ENCODE measurements around the gene KDM4C.
"Not testable (repeated sequence)": the region's sequence is repeated elsewhere in the genome, so short reads cannot be mapped to it uniquely, and the experiment has no call there.

KDM4C gene

DNA sequence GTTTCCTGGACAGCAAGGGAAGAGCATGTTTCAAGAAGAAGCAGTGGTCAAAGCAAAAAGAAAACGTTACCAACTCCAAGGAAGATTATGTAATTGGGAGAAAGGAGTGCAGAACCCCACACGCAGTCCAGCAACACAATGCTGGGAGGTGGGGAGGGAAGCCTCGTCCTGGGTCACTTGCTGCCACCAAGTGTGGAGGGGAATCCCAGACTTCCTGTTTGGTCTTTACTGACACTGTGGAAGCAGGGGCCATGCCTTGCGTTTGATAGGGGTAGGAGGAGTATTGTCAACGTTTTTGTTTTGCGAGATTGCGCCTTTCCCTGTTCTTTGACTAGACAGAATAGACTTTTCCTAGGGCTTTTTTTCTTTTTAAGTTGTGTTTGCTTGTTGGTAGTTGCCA is 421.0 kb downstream of the KDM4C start:
- Histone ChIP-seq H3K79me2 (no peaks in the 10 kb centered on the region), H3K9ac (no peak overlapping the region), H3K4me2 (ENCODE audit: low read length) (peak overlapping the region; percentile 13), H3K36me3 (ENCODE audit: control insufficient read depth, insufficient read depth, low read length) (no peaks in the 10 kb centered on the region), H3K9me3 (ENCODE audit: control insufficient read depth, low read length) (no peaks in the 10 kb centered on the region), H3K27me3 (ENCODE audit: control insufficient read depth, insufficient read depth, low read length) (no peaks in the 10 kb centered on the region), H3K4me1 (no peaks in the 10 kb centered on the region), H3K4me3 (ENCODE audit: low read depth, low read length) (no peak overlapping the region), H2AFZ (no peak overlapping the region), H3K27ac (no peak overlapping the region)
- TF ChIP-seq, protein P1, sequence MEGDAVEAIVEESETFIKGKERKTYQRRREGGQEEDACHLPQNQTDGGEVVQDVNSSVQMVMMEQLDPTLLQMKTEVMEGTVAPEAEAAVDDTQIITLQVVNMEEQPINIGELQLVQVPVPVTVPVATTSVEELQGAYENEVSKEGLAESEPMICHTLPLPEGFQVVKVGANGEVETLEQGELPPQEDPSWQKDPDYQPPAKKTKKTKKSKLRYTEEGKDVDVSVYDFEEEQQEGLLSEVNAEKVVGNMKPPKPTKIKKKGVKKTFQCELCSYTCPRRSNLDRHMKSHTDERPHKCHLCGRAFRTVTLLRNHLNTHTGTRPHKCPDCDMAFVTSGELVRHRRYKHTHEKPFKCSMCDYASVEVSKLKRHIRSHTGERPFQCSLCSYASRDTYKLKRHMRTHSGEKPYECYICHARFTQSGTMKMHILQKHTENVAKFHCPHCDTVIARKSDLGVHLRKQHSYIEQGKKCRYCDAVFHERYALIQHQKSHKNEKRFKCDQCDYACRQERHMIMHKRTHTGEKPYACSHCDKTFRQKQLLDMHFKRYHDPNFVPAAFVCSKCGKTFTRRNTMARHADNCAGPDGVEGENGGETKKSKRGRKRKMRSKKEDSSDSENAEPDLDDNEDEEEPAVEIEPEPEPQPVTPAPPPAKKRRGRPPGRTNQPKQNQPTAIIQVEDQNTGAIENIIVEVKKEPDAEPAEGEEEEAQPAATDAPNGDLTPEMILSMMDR (IDR thresholded peaks at IDR 0.05), result no peak

DNA sequence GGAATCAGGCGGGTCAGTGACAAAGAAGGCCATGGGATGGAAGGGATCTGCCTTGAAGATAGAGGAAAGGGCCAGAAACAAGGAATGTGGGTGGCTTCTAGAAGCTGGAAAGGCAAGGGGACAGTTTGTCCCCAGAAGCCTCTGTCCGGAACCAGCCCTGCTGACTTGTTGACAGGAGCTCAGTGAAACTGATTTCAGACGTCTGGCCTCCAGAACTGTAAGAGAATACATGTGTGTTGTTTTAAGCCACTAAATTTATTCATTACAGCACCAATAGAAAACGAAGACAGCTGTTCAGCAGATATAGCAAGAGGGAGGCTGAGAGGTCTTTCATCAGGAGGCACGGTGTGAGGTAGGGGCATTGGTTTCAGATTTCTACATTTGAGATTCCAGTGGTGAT is 422.5 kb downstream of the KDM4C start:
- Histone ChIP-seq H3K27me3 (ENCODE audit: control insufficient read depth, insufficient read depth, low read length) (no peaks in the 10 kb centered on the region), H3K9ac (no peak overlapping the region), H2AFZ (no peak overlapping the region), H3K4me2 (ENCODE audit: low read length) (no peak overlapping the region), H3K36me3 (ENCODE audit: control insufficient read depth, insufficient read depth, low read length) (no peaks in the 10 kb centered on the region), H3K9me3 (ENCODE audit: control insufficient read depth, low read length) (no peaks in the 10 kb centered on the region), H3K4me3 (ENCODE audit: low read depth, low read length) (no peak overlapping the region), H3K4me1 (no peaks in the 10 kb centered on the region), H3K79me2 (no peaks in the 10 kb centered on the region), H3K27ac (no peak overlapping the region)
- TF ChIP-seq, protein P1 (IDR thresholded peaks at IDR 0.05), result no peak

DNA sequence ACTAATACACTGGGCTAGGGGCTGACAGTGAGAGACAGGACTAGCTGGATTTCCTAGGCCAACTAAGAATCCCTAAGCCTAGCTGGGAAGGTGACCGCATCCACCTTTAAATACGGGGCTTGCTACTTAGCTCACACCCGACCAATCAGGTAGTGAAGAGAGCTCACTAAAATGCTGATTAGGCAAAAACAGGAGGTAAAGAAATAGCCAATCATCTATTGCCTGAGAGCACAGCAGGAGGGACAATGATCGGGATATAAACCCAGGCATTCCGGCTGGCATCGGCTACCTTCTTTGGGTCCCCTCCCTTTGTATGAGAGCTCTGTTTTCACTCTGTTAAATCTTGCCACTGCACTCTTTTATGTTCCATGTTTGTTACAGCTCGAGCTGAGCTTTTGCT is 425.4 kb downstream of the KDM4C start:
- H3K9me3 ChIP-seq (ENCODE audit: control insufficient read depth, low read length); H3K27me3 ChIP-seq (ENCODE audit: control insufficient read depth, insufficient read depth, low read length); H3K9ac ChIP-seq; H3K27ac ChIP-seq; H3K79me2 ChIP-seq; H3K36me3 ChIP-seq (ENCODE audit: control insufficient read depth, insufficient read depth, low read length); H3K4me1 ChIP-seq; H3K4me3 ChIP-seq (ENCODE audit: low read depth, low read length); H3K4me2 ChIP-seq (ENCODE audit: low read length); H2AFZ ChIP-seq: not testable (repeated sequence)

DNA sequence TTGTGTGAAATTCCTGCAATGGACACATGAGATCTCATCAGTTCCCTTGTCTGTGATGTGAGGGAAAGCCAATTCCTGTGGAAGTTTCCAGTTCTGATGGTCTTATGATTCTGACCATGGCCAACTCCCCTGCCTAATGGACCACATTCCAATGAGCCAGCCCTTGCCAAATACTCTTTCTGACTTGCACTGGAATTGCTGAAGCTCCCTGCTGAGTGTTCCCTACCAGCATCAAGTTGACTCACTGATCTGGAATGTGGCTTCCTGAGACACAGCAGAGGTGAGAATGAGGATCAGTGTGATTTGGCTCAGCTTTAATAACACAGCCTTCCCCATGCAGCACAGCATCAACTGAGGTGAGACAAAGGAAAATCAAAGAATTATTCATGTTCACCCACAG is 427.8 kb downstream of the KDM4C start:
- Histone ChIP-seq H2AFZ (no peak overlapping the region), H3K4me3 (ENCODE audit: low read depth, low read length) (no peak overlapping the region), H3K4me2 (ENCODE audit: low read length) (no peak overlapping the region), H3K9ac (no peak overlapping the region), H3K4me1 (no peaks in the 10 kb centered on the region), H3K9me3 (ENCODE audit: control insufficient read depth, low read length) (no peaks in the 10 kb centered on the region), H3K36me3 (ENCODE audit: control insufficient read depth, insufficient read depth, low read length) (no peaks in the 10 kb centered on the region), H3K27me3 (ENCODE audit: control insufficient read depth, insufficient read depth, low read length) (no peaks in the 10 kb centered on the region), H3K27ac (no peak overlapping the region), H3K79me2 (no peaks in the 10 kb centered on the region)
- TF ChIP-seq, protein P1 (IDR thresholded peaks at IDR 0.05), result no peak

DNA sequence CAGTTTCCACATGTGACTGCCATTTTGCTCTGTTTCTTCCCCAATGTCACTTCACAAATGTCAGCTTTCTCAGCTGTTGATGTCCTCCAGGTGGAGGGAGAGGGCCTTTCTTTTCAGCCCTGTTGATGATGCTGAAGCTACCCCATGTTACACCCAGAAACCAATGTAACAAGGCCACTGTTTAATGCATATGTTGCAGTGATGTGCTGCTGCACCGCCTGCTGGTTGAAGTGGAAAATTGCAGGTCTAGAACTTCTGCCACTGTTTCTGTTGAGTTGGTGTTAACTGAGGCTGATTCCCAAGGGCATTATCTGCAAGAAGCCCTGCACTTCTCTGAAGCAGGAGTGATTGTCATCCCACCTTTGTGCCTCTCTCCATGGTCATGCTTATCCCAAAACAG is 428.4 kb downstream of the KDM4C start:
- TF ChIP-seq, protein P1 (IDR thresholded peaks at IDR 0.05), result peak; percentile 25
- no peaks in the 10 kb centered on the region for H3K27me3 ChIP-seq (ENCODE audit: control insufficient read depth, insufficient read depth, low read length)
- no peak overlapping the region for H3K9ac ChIP-seq
- H3K4me3 ChIP-seq (ENCODE audit: low read depth, low read length), result no peak overlapping the region
- H3K4me1 ChIP-seq, result no peaks in the 10 kb centered on the region
- H3K9me3 ChIP-seq (ENCODE audit: control insufficient read depth, low read length), result no peaks in the 10 kb centered on the region
- no peak overlapping the region for H3K27ac ChIP-seq
- H3K4me2 ChIP-seq (ENCODE audit: low read length), result no peak overlapping the region
- no peak overlapping the region for H2AFZ ChIP-seq
- no peaks in the 10 kb centered on the region for H3K36me3 ChIP-seq (ENCODE audit: control insufficient read depth, insufficient read depth, low read length)
- H3K79me2 ChIP-seq, result no peaks in the 10 kb centered on the region

Data from parathyroid adenoma (tissue), 2 donors.